Measurements from ENCODE around the gene KCNIP1.

KCNIP1 gene

DNA sequence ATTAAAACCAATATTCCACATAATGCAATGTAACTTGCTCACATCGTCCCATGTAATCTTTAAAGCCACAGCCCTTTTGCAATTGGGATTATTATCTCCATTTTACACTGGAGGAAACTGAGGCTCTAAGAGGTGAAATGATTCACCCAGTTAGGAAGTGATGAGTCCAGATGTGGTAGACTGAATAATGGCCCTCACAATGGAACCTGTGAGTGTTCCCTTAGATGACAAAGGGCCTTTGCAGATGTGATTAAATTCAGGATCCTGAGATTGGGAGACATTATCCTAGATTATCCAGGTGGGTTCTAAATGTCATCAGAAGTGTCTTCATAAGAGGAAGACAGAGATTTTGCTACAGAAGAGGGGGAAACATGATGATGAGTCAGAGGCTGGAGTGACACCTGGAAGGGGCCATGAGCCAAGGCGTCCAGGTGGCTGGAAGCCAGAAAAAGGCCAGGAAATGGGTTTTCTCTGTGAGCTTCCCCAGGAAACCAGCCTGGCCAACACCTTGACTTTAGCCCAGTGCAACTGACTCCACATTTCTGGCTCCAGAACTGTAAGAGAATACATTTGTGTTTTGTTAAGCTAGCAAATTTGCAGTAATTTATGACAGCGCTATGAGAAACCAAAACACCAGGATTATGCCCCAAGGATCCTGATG is 139.1 kb downstream of the KCNIP1 start:
- DNase-seq (ENCODE audit: low spot score), result no peak

DNA sequence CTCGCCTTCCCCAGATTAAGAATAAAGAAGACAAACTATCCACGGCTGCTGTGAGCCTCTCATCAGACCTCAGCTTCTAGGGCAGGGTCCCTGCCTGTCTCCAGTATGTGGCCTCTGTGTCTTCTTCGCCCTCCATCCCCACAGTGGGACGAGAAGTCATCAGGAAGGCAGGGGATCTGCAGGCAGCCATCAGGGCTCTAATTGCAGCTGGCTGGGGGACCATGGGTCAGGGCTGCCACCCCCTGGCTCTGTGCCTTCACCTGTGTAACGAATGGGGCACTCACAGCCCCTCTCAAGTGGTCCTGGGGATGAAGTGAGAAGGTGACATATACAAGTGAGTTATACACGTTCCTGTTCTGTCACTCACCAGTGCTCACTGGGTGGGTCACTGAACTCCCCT is 139.8 kb downstream of the KCNIP1 start:
- no peak for DNase-seq (ENCODE audit: low spot score)

DNA sequence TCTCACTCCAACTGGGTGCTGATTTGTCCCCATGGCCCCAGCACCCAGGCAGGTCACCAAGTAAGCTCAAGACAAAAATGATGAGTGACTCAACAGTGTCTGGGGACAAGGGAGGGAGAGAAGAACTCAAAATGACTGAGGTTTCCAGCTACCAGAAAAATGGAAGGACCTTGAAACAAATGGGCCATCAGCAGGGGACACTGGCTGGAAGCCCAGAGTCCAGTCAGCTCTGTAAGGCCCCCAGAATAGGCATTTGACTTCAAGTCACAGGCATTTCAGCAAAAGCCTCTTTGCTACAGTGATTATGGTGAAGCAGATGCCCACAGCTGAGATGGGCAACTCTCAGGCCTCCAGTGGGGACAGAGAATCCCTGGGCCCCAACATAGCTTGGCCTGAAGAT is 140.7 kb downstream of the KCNIP1 start:
- DNase-seq (ENCODE audit: low spot score), result no peak

DNA sequence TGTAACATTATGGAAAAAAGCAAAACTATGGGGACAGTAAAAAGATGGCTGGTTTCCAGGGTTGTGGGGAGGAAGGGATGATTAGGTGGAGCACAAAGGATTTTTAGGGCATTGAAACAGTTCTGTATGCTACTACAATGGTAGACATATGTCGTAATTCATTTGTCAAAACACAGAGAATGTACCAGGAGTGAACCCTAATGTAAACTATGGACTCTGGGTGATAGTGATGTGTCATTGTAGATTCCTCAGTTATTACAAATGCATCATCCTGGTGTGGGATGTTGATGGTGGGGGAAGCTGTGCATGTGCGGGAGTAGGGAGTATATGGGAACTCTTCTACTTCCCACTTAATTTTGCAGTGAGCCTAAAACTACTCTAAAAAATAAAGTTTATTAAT is 144.7 kb downstream of the KCNIP1 start:
- DNase-seq (ENCODE audit: low spot score), result no peak

DNA sequence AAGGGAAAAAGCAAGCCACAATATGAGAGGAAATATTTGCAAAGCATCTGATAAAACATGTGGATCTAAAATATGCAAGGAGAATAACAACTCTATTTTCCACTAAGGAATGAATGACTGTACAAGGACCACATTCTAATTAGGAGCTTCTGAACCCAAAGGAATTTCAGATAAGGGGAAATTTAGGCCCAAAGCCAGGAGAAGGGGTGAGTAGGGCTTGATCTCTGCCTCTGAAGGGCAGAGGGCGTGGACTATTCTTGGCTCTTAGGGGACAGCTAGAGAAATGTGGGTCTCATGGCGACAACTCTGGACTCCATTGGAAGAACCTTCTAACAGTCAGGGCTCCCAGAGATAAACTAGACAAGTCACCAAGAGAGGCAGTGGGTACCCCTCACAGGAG is 147.0 kb downstream of the KCNIP1 start:
- no peak for DNase-seq (ENCODE audit: low spot score)

DNA sequence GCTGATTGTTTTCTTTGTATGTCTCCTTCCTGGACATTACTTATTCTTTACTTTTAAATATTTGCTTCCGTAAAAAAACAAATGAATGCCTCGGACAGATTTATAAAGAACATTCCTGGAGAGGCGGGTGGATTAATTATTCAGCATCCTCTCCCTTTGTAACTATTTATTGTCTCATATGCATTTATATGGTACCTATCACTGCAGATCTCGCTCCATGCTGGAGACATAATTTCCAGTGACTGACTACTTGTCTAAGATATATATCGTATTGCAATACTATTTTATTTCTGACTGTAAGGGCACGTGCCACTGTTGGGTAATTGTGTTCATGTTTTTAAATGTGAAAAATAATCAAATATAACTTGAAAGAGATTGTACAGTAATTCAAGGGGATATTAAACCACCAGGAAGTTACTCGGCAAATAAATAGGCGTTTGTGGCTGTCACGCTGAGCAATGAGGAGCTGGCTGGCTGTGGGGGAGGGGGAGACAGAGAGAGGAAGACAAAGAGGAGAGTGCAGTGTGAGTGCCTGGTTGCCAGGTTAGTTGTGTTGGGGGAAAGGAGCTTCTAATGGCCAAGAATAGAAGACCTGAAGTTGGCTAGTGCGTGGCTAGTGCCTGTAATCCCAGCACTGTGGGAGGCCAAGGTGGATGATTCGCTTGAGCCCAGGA is 147.9 kb downstream of the KCNIP1 start:
- no peak for DNase-seq (ENCODE audit: low spot score)

DNA sequence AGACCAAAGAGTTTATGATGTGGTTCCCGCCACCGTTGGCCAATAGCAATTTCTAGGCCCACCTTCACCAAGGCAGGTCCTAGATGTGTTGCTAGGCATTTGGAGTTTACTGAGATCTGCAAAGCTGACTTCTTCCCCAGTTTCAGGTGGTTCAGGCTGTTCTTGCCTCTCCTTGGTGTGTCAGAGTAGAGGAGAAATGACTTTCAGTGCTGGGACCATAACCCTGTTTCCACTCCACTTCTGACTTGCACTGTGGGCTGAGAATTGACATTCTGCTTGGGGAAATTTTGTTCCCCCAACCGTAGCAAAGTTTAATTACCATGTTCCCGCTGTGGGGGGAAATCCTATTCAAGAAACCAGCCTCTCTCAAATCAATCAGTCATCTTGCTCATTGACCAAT is 151.7 kb downstream of the KCNIP1 start:
- DNase-seq (ENCODE audit: low spot score), result no peak

DNA sequence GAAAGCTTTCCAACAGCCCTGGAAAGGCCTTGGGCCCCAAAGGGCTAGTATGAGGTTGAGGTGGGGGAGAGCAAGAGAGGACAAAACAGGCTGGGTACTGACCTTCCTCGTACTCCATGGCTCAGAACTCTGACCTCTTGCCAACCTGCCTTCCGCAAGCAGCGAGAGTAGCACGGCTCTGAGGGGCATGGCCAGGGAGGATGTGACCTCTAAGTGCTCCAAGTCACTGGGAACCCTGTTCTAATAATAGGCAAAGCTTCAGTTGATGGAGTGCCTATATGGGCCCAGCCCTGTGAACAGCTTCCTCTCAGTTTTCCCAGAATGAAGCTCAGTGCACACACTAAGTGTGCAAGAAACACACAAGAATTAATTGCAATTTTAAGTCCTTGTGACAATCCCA is 152.1 kb downstream of the KCNIP1 start:
- DNase-seq (ENCODE audit: low spot score), result no peak

DNA sequence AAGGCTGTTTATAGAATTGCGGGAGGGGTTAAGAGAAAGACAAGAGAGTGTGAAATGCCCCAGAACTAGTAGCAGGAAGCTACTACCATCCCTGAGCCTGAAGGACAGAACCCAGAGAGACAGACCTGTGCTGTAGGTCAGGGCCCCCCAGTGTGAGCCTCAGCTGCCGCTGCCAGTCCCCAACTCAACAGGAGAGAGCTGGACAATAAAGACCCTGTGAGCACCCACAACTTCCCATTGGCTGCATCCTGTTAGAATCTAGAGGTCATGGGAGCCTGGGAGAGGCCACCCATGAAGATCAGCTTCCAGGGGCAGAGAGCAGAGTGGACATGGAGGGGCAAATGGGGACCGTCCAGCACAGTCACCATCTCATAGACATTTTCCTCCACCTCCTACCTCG is 152.5 kb downstream of the KCNIP1 start:
- DNase-seq (ENCODE audit: low spot score), result no peak

DNA sequence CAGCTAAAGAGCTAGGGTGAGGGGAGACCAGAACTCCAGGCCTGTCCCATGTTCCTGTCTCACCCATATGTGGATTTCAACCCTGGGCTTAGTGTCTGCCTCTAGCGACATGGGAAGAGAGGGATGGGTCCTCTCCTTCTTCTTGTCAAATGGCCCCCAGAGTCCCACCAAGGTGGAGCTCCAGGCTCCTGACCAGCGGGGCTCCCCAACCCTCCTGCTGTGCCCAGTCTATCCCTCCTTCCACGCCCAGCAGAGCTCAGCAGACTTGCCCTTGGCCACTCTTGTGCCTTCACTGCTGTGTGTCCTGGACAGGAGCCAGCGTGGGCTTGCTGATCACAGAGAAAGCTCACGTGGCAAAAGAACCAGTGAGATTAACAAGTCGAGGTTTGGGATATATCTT is 156.7 kb downstream of the KCNIP1 start:
- DNase-seq (ENCODE audit: low spot score), result no peak

DNA sequence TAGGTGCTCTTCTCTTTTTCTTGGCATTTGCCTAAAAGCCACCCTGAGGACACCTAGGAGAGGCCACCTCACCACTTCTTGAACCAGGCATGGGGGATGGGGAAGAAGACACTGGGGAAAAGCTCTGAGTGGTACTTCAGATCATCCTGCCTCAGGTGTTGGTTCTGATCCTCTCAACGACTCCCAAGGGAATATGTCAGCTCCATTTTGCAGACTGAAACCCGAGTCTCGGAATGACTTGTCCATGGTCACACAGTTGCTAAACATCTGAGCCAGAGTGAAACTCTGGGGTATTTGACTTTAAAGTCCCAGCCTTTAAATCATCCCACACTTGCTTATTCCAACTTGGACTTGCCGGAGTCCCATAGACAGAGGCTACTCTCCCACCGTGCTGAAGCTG is 159.1 kb downstream of the KCNIP1 start:
- DNase-seq (ENCODE audit: low spot score), result no peak

DNA sequence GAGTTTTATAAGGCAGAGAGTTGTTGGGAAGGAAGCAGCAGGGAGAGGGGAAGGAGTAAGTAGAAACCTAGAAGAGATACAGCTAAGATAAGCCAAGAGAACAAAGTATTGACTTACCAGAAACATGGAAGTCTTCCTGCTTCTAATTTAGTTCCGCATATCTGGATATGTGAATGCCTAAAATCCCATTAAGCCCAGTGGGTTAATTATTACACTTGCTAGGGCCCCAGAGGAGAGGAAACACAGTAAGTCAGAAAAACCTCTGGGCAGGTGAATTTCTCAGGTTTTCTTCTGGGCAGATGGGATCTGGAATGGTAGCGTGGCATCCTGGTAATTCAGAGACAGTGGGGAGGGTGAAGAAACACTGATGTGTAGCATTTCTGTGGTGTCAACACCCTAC is 175.0 kb downstream of the KCNIP1 start:
- no peak for DNase-seq (ENCODE audit: low spot score)

DNA sequence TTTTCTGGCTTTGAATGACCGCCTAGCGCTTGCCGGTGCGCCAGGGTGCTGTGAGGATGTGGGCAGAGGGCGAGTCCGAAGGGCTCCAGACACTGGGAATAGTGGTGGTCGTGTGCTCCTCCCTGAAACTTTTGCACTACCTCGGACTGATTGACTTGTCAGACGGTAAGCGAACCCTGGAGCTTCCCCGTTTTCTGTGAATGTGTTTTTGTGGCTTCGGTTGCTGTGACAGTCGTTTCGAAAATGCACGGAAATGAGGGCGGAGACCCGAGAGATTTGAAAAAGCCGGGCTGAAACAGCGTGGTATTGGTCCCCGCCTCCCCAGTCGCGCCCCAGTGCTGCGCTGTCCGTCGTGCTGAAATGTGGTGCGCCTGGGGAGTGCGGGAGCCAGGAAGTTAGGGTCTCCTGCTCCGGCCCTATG is 177.2 kb downstream of the KCNIP1 start:
- DNase-seq (ENCODE audit: low spot score), result peak; percentile 80

DNA sequence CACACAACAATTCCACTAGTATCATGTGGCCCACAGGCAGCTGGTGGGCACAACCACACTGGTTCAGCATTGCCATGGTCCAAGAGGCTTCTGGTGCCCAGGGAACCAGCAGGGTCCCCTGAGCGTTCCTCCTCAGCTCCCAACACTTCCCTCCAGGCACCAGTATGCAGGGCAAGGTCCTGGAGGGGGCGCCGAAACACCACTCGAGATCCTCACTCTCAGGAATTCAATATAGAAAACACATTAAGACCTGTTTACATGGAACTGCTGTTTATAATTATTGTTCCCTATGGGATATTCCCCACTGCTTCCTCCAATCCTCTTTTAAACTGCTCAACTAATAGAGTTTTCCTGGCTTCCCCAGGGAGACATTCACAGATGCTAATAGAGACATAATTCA is 187.8 kb downstream of the KCNIP1 start:
- DNase-seq (ENCODE audit: low spot score), result peak; percentile 55

DNA sequence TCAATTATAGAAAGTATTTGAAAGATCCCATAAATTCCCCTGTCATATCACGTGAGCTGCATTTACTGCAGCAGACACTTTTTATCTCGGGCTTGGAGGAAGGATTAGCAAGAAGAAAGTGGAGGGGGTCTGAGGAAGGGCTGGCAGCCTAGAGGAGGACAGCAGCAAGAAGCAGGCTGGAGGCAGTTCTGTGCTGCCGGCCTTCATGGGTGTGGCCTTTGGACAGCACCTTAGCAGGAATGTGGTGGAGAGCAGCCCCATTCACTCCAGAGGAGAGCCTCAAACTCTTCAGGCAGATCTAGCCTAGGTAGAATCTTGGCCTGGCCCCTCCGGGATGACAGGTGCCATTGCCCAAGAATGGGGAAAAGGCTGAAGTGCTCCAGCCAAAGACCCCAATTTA is 189.9 kb downstream of the KCNIP1 start:
- peak; percentile 56 for DNase-seq (ENCODE audit: low spot score)

DNA sequence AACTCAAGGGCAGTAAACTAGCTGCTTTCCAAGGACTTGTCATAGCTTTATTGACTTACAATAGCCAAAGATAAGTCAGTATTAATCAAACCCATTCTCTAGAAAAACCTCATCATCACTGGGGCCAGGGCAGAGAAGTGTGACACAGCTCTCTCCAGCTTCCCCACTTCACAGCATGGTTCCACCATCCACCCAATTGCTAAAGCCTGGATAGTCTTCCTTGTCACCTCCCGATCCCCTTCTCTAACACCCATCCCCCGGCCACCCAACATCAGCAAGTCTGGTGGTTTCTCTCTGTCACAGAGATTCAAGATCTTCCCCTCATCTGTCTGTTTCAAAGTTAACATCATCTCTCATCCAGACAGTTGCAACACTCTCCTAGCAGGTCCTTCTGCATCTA is 191.1 kb downstream of the KCNIP1 start:
- no peak for DNase-seq (ENCODE audit: low spot score)

DNA sequence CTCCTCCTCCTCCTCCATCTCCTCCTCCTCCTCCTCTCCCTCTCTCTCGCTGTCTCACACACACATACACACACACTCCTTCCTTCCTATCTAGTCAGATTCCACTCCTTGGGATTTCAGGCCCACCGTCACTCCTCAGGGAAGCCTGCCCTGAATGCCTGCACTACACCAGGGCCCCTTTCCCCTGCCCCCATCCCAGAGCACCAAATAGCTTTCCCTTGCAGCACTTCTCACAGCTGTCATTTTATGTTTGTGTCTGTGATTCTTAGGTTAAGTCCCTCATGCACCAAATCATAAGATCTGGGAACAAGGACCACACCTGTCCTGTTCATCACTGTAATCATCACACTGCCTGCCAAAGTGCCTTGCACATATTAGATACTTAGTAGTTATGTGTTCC is 193.2 kb downstream of the KCNIP1 start:
- DNase-seq (ENCODE audit: low spot score), result no peak

DNA sequence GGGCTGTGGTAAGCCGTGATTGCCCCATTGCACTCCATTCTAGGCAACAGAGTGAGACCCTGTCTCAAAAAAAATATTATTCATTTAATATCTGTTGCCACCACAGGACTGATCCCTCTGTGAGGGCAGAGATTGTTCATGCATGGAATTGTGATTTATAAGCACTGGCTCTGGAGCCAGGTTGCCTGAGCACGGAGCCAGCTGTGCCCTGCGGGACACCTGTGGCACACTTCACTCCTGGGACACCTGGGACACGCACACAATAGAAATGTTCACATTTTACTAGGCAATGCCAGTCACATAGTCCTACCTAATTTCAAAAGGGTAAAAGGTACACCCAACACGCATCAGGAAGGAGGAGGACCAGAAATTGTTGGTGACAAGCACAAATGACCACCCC is 196.7 kb downstream of the KCNIP1 start:
- no peak for DNase-seq (ENCODE audit: low spot score)

DNA sequence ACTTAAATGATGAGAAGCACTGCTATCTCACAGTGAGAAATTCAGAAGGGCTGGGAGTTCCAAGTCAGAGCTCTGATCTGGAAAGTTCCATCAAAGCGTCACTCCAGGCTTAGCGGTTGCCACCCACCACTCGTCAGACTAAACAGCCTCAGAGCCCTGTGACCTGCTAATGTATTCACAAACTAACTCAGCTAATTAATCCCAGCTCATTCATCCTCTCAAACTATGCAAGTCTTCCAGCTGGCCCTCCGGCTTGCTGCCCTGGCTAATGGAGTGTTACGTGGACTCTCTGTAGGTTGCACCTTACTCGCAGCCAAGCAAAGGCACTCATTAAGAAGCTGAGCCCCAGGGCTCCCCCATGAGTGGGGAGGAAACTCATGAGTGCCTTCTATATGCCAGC is 197.5 kb downstream of the KCNIP1 start:
- DNase-seq (ENCODE audit: low spot score), result no peak

DNA sequence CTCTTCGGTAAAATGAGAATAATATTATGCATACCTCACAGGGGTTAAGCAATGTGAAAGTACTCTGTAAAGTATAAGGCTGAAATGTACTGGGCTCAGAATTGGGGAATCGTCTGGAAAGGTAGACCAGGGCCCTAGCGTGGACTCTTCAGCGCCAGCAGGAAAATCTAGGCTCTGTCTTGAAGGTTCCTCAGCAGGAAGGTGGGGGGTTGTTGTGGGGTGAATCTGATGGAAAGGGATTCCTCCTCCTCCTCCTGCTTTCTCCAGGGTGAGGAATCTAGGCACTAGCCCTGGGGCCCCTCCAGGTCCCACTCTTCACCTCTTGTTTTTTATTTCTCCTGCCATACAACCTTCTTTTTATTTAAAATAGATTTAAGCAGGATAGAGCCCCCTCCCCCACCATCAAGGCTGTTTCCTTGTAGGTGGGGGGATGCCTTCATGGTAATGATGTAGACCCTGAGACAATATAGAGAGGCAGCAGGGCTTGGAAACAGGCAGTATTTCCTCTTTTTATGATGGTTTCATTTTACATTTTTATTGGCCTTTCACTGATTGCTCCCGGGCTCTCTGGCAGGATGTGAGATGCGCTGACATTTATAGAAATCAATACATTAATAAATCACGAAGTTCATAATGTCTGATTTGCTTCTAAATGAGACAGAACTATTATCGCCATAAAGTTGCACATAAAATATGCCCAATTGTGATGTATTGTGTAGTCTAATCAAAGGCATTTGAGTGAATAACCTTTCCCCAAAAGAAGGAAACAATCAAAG is 200.8 kb downstream of the KCNIP1 start:
- no peak for DNase-seq (ENCODE audit: low spot score)

DNA sequence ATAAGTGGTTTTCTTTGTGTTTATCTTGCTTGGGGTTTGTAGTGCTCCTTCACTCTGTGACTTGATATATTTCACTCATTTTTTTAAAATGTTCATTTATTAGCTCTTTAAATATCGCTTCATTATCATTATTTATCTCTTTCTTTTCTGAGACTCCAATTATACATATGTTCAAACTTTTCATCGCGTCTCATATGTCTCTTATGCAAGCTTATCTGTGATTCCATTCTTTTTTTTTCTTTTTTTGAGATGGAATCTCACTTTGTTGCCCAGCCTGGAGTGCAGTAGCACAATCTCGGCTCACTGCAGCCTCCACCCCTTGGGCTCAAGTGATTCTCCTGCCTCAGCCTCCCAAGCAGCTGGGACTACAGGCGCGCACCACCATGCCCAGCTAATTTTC is 205.8 kb downstream of the KCNIP1 start:
- no peak for DNase-seq (ENCODE audit: low spot score)

DNA sequence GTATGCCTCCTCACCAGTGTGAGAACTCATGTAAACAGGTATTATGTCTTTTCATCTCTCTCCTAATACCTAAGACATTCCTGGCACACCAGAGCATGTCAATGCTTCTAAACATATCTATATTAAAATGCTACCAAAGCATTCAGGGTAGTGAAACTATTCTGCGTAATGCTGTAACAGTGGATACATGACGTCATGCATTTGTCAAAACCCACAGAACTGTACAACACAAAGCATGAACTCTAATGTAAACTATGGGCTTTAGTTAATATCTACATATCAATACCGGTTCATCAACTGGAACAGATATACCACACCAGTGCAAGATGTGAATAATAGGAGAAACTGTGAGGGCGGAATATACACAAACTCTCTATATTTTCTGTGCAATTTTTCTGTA is 207.5 kb downstream of the KCNIP1 start:
- DNase-seq (ENCODE audit: low spot score), result no peak

DNA sequence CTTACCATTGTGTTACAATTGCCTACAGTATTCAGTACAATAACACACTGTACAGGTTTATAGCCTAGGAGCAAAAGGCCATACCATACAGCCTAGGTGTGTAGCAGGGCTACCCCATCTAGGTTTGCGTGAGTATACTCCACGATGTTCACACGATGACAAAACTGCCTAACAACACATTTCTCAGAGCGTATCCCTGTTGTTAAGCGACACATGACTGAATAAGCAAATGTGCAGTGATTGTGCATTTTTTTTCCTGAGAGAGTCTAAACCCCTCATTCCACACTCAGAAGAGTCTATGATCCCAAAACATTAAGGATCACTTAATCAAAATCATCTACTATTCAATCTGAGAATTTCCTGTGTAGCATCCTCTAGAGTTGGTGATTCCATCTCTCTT is 211.3 kb downstream of the KCNIP1 start:
- no peak for DNase-seq (ENCODE audit: low spot score)

All from ecto neural progenitor cell (in vitro differentiated cells).